Measurements from ENCODE around the gene CELF5. TPM values are rescaled to one million over a fixed set of nuclear protein-coding genes. Genes with fewer than 3 reads are reported as not detected.

The CELF5 gene
- total RNA-seq, 1 experiment from 2014 or later: 1.2 TPM

DNA sequence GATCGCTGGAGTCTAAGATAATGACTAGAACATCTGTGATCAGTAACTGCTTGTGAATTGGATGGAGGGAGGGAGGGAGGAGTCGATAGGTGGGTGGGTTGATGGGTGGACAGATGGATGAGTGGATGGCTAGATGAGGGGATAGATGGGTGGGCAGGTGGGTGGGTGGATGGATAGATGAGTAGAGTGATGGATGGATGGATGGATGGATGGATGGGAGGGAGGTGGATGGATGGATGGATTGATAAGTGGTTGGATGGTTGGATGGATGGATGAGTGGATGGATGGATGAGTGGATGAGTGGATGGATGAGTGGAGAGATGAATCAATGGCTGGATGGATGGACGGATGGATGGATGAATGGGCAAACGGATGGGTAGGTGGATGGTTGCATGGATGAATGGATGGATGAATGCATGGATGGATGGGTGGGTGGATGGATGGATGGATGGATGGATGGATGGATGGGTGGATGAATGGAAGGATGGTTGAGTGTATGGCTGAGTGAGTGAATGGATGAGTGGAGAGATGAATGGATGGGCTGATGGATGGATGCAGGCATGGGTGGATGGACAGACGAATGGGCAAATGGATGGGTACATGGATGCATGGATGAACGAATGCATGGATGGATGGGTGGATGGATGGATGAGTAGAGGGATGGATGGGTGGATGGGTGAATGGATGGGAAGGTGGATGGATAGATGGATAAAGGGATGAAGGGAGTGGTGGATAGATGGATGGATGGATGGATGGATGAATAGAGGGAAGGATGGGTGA is 97.9 kb downstream of the CELF5 start:
- no TSS peak for BruUV-seq (replicated peaks)
- intact Hi-C loops (cut with micrococcal nuclease; ENCODE audit: unreplicated experiment): no loop called here

DNA sequence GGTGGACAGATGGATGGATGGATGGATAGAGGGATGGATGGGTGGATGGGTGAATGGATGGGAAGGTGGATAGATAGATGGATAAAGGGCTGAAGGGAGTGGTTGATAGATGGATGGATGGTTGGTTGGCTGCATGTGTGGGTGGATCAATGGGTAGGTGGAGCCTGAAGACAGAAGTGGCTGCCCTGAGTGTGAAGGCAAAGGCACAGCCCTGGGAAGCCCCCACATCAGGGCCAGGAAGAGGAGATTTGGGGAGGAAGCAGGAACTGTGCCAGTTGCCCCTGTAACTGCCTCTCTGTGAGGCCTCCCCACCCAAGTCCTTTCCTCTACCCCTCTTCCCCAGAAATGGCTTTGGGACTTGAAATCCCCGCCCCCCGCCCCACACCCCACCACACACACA is 98.6 kb downstream of the CELF5 start:
- intact Hi-C loops (cut with micrococcal nuclease; ENCODE audit: unreplicated experiment) (no loop called here), in situ Hi-C loops (cut with HindIII; ENCODE audit: low pct_unique_long_range_greater_than_20kb, low sequenced_read_pairs) (no loop called here)
- CTCF ChIA-PET: no interaction called here
- Histone ChIP-seq H3K27me3 (ENCODE audit: control insufficient read depth, insufficient read depth, low read length) (peaks cover 3% of the 10 kb centered on the region; the same call in 1 of the 2 replicates), H3K27ac (ENCODE audit: low read length) (no peak overlapping the region), H3K4me3 (ENCODE audit: low read depth in 2 of 2, low read length in 2 of 2) (no peak overlapping the region), H3K4me1 (ENCODE audit: control insufficient read depth, insufficient read depth, low read length) (no peaks in the 10 kb centered on the region), H3K36me3 (ENCODE audit: control insufficient read depth, insufficient read depth, low read length) (no peaks in the 10 kb centered on the region), H3K9me3 (ENCODE audit: control insufficient read depth, insufficient read depth, low read depth, low read length) (no peaks in the 10 kb centered on the region)
- ATAC-seq (no peak), DNase-seq (ENCODE audit: low read depth, low spot score) (no peak)
- TF ChIP-seq, protein P1, sequence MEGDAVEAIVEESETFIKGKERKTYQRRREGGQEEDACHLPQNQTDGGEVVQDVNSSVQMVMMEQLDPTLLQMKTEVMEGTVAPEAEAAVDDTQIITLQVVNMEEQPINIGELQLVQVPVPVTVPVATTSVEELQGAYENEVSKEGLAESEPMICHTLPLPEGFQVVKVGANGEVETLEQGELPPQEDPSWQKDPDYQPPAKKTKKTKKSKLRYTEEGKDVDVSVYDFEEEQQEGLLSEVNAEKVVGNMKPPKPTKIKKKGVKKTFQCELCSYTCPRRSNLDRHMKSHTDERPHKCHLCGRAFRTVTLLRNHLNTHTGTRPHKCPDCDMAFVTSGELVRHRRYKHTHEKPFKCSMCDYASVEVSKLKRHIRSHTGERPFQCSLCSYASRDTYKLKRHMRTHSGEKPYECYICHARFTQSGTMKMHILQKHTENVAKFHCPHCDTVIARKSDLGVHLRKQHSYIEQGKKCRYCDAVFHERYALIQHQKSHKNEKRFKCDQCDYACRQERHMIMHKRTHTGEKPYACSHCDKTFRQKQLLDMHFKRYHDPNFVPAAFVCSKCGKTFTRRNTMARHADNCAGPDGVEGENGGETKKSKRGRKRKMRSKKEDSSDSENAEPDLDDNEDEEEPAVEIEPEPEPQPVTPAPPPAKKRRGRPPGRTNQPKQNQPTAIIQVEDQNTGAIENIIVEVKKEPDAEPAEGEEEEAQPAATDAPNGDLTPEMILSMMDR (IDR thresholded peaks at IDR 0.05): no peak
- TF ChIP-seq POLR2AphosphoS5 (IDR thresholded peaks at IDR 0.05; ENCODE audit: low read depth, low read length): no peak
- no TSS peak for BruUV-seq (replicated peaks)
- POLR2A ChIA-PET: no interaction called here

More for the DNA sequence above, 97.9 kb downstream of the CELF5 start:
- Histone ChIP-seq H3K4me1 (ENCODE audit: control insufficient read depth, insufficient read depth, low read length) (no peaks in the 10 kb centered on the region), H3K4me3 (ENCODE audit: low read depth in 2 of 2, low read length in 2 of 2) (no peak overlapping the region), H3K27me3 (ENCODE audit: control insufficient read depth, insufficient read depth, low read length) (peaks cover 3% of the 10 kb centered on the region; the same call in 1 of the 2 replicates), H3K27ac (ENCODE audit: low read length) (no peak overlapping the region), H3K9me3 (ENCODE audit: control insufficient read depth, insufficient read depth, low read depth, low read length) (no peaks in the 10 kb centered on the region), H3K36me3 (ENCODE audit: control insufficient read depth, insufficient read depth, low read length) (no peaks in the 10 kb centered on the region)
- CTCF ChIA-PET: no interaction called here
- in situ Hi-C loops (cut with HindIII; ENCODE audit: low pct_unique_long_range_greater_than_20kb, low sequenced_read_pairs): no loop called here
- TF ChIP-seq SIN3A (IDR thresholded peaks at IDR 0.05; ENCODE audit: borderline replicate concordance, insufficient read depth, low read depth, low read length) (no peak), POLR2AphosphoS5 (IDR thresholded peaks at IDR 0.05; ENCODE audit: low read depth, low read length) (no peak), TCF7L2 (IDR thresholded peaks at IDR 0.05; ENCODE audit: low read depth, low read length) (no peak), REST (IDR thresholded peaks at IDR 0.05; ENCODE audit: insufficient read depth in 1 of 2, low read depth in 2 of 2, low read length in 1 of 2) (no peak)
- TF ChIP-seq, protein P1 (IDR thresholded peaks at IDR 0.05): no peak
- no peak for ATAC-seq
- no peak for DNase-seq (ENCODE audit: low read depth, low spot score)
- POLR2A ChIA-PET: no interaction called here
